ENCODE data around the gene MRPS18B. TPM values are rescaled to one million over a fixed set of nuclear protein-coding genes. Genes with fewer than 3 reads are reported as not detected.
A peak's percentile ranks its signal among the peaks of the same experiment; 100 is the strongest.
"Not testable (repeated sequence)": the region's sequence is repeated elsewhere in the genome, so short reads cannot be mapped to it uniquely, and the experiment has no call there.

The MRPS18B gene
- total RNA-seq, 1 donor from 2014 or later, result 55.0 TPM

GRCh38 chr6:30589754-30590358 lies 27.8 kb upstream of the MRPS18B start:
- intact Hi-C loops (cut with DNase I), result no loop called here
- Histone ChIP-seq H3K36me3 (peaks cover 100% of the 10 kb centered on the region), H3K4me3 (no peak overlapping the region), H3K27me3 (ENCODE audit: low read depth) (no peaks in the 10 kb centered on the region), H3K27ac (no peak overlapping the region), H3K9me3 (no peaks in the 10 kb centered on the region), H3K4me1 (peaks cover 10% of the 10 kb centered on the region)
- TF ChIP-seq CTCF (IDR thresholded peaks at IDR 0.05), result no peak
- DNase-seq (no peak), ATAC-seq (peak in 1 of 2 donors; percentile 35)

GRCh38 chr6:30590509-30590908 lies 27.1 kb upstream of the MRPS18B start:
- intact Hi-C loops (cut with DNase I), result no loop called here
- no peak overlapping the region for H3K4me3 ChIP-seq
- H3K27ac ChIP-seq, result peak overlapping the region; percentile 56
- ATAC-seq, result peak in 1 of 2 donors; percentile 8
- H3K36me3 ChIP-seq, result peaks cover 100% of the 10 kb centered on the region
- TF ChIP-seq CTCF (IDR thresholded peaks at IDR 0.05), result no peak
- H3K4me1 ChIP-seq, result peaks cover 10% of the 10 kb centered on the region
- no peaks in the 10 kb centered on the region for H3K9me3 ChIP-seq
- no peaks in the 10 kb centered on the region for H3K27me3 ChIP-seq (ENCODE audit: low read depth)
- DNase-seq, result no peak

DNA sequence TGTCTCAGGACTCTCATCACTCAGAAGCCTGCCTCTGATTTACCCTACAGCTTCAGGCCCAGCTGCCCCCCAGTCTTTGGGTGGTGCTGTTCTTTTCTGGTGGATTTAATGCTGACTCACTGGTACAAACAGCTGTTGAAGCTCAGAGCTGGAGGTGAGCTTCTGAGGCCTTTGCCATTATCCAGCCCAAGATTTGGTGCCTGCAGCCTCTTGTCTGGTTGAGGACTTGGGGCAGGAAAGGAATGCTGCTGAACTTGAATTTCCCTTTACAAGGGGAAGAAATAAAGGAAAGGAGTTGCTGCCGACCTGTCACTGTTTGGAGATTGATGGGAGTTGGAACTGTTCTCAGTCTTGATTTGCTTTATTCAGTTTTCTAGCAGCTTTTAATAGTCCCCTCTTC lies 26.6 kb upstream of the MRPS18B start:
- ATAC-seq, result peak; percentile 85 to 87

DNA sequence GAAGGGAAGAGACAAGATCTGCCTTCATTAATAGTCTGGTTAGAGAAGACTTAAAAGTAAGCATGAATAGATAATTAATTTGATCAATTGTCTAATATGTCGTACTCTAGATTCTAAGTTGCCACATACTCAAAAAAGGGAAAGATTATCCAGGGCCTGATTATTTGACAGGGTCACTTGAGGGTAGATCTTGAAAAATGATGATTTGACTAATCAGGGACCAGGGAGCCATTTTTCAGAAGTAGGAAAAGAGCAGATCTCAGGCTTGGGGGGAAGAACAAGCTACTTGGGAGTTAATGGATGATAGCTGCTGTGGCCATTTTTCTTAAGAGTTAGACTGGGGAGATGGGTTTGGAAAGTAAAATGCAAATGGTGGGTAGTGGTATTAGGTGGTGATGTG lies 25.4 kb upstream of the MRPS18B start:
- DNase-seq (no peak), ATAC-seq (no peak)
- no peak for TF ChIP-seq CTCF (IDR thresholded peaks at IDR 0.05)
- H3K27ac ChIP-seq, result no peak overlapping the region
- H3K4me1 ChIP-seq, result peaks cover 10% of the 10 kb centered on the region
- H3K27me3 ChIP-seq (ENCODE audit: low read depth), result no peaks in the 10 kb centered on the region
- intact Hi-C loops (cut with DNase I), result no loop called here
- H3K4me3 ChIP-seq, result no peak overlapping the region
- no peaks in the 10 kb centered on the region for H3K9me3 ChIP-seq
- H3K36me3 ChIP-seq, result peaks cover 83% of the 10 kb centered on the region

More for the DNA sequence above, 26.6 kb upstream of the MRPS18B start:
- DNase-seq, result no peak
- intact Hi-C loops (cut with DNase I), result no loop called here
- H3K4me3 ChIP-seq, result no peak overlapping the region
- H3K36me3 ChIP-seq, result peaks cover 95% of the 10 kb centered on the region
- H3K9me3 ChIP-seq, result no peaks in the 10 kb centered on the region
- peak overlapping the region; percentile 56 for H3K27ac ChIP-seq
- peaks cover 10% of the 10 kb centered on the region for H3K4me1 ChIP-seq
- H3K27me3 ChIP-seq (ENCODE audit: low read depth), result no peaks in the 10 kb centered on the region
- TF ChIP-seq CTCF (IDR thresholded peaks at IDR 0.05), result no peak

DNA sequence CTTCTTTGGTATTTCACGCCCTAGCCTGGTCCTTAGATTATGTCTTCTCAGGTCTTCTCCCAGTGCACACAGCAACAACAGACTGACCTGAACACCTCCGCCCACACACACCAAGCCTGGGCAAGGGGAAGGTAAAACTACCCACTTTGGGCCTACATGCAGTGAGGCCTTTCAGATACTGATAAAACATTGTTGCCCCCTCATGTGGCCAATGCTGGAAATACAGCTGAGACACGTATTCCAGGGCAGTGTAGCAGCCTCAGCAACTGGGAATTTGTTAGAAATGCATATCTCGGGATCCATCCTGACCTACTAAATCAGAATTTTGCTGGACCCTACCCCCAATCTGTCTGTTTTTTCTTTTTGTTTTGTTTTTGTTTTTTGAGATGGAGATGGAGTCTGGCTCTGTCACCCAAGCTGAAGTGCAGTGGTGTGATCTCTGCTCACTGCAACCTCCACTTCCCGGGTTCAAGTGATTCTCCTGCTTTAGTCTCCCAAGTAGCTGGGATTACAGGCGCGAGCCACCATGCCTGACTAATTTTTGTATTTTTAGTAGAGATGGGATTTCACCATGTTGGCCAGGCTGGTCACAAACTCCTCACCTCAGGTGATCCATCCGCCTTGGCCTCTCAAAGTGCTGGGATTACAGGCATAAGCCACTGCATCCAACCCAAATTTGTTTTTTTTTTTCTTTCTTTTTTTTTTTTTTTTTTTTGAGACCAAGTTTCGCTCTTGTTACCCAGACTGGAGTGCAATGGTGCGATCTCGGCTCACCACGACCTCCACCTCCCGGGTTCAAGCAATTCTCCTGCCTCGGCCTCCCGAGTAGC lies 20.1 kb upstream of the MRPS18B start:
- peak; percentile 87 for TF ChIP-seq CTCF (IDR thresholded peaks at IDR 0.05)
- H3K4me3 ChIP-seq; H3K27me3 ChIP-seq (ENCODE audit: low read depth); H3K9me3 ChIP-seq; intact Hi-C loops (cut with DNase I); H3K4me1 ChIP-seq; H3K27ac ChIP-seq: not testable (repeated sequence)
- H3K36me3 ChIP-seq, result peaks cover 55% of the 10 kb centered on the region
- ATAC-seq (peak; percentile 82 to 89), DNase-seq (peak; percentile 68)

All from lower lobe of right lung (tissue), 2 donors.